ENCODE data around the gene PDP2.
A peak's percentile ranks its signal among the peaks of the same experiment; 100 is the strongest.
"Not testable (repeated sequence)": the region's sequence is repeated elsewhere in the genome, so short reads cannot be mapped to it uniquely, and the experiment has no call there.

The PDP2 gene

GRCh38 chr16:66853261-66854139, 26.8 kb upstream of the PDP2 start:
- no peak for DNase-seq (ENCODE audit: low read depth in 2 of 2)

GRCh38 chr16:66856184-66856730, 24.1 kb upstream of the PDP2 start:
- no peak for DNase-seq (ENCODE audit: low read depth in 2 of 2)

GRCh38 chr16:66856801-66857200, 23.5 kb upstream of the PDP2 start:
- DNase-seq (ENCODE audit: low read depth in 2 of 2), result no peak

GRCh38 chr16:66857437-66857836, 22.9 kb upstream of the PDP2 start:
- no peak for DNase-seq (ENCODE audit: low read depth in 2 of 2)

DNA sequence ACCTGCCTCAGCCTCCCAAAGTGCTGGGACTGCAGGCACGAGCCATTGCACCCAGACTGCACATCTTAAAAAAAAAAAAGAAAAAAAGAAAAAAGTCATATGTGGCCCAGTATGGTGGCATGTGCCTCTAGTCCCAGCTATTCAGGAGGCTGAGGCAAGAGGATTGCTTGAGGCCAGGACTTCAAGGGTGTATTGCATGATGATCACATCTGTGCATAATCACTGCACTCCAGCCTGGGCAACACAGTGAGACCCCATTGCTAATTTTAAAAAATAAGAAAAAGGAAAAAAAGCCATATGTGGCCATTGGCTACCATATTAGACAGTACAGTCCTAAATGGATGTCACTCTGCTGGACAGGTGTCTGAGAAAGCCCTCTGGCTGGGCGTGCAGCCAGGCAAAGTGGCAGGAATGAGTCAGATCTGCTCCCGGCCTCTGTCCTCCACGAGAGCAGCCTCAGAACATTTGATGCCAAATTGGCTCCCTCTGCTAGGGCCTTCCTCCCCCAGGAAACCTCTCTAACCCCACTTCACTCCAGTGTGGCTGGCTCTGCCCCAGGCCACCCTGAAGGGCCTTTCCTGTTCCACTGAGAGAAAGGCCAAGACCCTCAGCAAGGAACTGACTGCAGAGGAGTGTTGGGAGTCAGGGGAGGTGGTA, 21.4 kb upstream of the PDP2 start:
- DNase-seq (ENCODE audit: low read depth in 2 of 2), result no peak

GRCh38 chr16:66859397-66860068, 20.8 kb upstream of the PDP2 start:
- no peak for DNase-seq (ENCODE audit: low read depth in 2 of 2)

GRCh38 chr16:66862023-66862520, 18.2 kb upstream of the PDP2 start:
- no peak for DNase-seq (ENCODE audit: low read depth in 2 of 2)

DNA sequence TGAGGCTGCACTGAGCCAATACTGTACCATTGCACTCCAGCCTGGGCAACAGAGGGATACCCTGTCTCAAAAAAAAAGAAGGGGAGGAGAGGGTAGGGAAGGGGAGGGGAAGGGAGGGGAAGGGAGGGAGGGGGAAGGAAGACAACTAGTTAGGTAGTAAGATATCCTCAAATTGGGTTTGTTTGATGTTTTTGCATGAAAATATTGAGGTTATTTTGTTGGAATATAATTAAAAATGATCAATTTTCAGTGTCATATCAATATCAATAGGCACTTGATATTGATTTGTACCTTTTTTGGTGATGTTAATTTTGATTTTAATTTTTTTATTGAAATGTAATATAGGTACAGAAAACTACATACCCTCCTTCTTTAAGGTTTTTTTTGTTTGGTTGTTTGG, 16.6 kb upstream of the PDP2 start:
- DNase-seq (ENCODE audit: low read depth in 2 of 2), result no peak

GRCh38 chr16:66869424-66869823, 10.9 kb upstream of the PDP2 start:
- no peak for DNase-seq (ENCODE audit: low read depth in 2 of 2)

DNA sequence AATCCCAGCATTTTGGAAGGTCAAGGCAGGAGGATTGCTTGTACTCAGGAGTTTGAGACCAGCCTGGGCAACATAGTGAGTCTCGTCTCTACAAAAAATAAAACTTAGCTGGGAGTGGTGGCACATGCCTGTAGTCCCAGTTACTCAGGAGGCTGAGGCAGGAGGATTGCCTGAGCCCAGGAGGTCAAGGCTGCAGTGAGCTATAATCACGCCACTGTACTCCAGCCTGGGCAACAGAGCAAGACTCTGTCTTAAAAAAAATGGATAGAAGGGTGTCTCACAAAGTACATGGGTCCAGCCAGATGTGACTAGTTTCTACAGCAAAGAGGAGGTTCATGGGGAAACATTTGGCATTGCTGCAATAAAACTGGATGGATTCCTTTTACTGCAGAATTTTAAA, 9.0 kb upstream of the PDP2 start:
- DNase-seq (ENCODE audit: low read depth in 2 of 2), result not testable (repeated sequence)

DNA sequence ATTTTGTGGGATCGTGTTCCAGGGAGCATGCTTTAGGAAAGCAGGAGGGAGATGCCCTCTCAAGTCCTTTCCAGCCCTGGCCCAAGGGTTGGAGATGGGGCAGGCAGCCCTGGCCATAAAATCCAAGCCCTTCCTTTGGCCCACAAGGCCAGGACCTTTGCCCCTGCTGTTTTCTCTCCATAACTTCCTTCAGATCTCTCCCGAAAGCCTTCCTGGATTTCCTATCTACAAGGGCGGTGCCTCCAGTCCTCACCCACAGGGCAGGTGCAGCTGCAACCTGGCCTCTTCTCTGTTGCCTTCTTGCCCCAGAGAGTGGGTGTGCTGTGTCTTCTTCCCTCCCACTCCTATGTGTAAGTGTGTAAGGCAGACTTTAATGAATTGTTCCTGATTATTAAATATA, 8.5 kb upstream of the PDP2 start:
- DNase-seq (ENCODE audit: low read depth in 2 of 2), result no peak

DNA sequence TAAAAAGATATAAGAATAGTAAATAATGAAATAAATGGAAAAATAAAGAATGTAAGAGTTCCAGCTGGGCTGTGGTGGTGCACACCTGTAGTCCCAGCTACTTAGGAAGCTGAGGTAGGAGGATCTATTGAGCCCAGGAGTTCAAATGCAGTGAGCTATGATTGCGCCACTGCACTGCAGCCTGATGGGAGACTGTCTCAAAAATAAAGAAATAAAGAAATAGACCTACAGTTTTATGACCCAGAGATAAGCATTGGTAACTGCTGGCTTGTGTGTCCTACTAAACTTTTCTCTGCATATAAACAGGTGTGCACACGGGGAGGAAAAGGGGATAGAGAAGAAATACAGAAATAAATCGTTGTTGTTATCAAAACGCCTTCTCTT, 7.8 kb upstream of the PDP2 start:
- no peak for DNase-seq (ENCODE audit: low read depth in 2 of 2)

GRCh38 chr16:66872943-66873684, 7.2 kb upstream of the PDP2 start:
- peak; percentile 92 for DNase-seq (ENCODE audit: low read depth in 2 of 2)

GRCh38 chr16:66873685-66874055, 6.6 kb upstream of the PDP2 start:
- no peak for DNase-seq (ENCODE audit: low read depth in 2 of 2)

GRCh38 chr16:66874079-66874775, 6.1 kb upstream of the PDP2 start:
- DNase-seq (ENCODE audit: low read depth in 2 of 2), result no peak

DNA sequence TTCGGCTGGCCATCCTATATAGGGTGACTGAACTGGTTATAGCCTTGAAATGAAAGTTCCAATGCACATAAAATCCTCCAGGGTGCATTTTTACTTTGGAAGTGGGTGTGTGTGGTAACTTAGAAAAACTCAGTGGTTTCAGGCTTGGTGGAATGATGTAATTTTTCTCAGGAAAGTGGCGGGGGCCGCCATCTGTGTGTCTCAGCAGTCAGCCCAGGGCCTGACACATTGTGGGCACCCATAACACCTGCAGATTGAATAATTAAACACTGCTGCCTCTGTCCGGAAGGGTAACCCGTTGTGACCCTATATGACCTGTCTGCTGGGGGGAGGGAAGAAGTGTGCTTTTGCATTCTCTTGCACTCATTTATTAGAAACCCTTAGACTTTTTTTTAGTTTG, 2.2 kb upstream of the PDP2 start:
- DNase-seq (ENCODE audit: low read depth in 2 of 2), result peak; percentile 71 to 73

- DNase-seq (ENCODE audit: low read depth in 2 of 2), result no peak
Measured at GRCh38 chr16:66881014-66881417, 701 bp downstream of the PDP2 start.

- DNase-seq (ENCODE audit: low read depth in 2 of 2), result no peak
Measured at GRCh38 chr16:66881560-66881959, 1.2 kb downstream of the PDP2 start.

DNA sequence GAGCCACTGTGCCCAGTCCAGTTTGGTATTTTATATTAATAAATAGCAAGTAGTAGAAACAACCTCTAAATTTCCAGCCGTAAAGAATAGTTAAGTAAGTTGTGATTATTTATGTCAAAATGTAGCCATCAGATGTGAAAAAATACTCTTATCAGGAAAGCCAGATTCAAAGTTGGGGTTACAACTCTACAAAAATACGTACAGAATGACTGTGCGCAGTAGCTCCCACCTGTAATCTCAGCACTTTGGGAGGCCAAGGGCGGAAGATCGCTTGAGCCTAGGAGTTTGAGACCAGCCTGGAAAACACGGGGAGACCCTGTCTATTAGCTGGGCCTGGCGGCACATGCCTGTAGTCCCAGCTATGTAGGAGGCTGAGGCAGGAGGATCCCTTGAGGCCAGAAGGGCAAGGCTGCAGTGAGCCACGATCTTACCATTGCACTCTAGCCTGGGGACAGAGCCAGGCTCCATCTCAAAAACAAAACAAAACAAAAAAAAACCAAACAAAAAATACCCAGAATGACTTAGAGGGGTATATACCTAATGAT, 1.7 kb downstream of the PDP2 start:
- no peak for DNase-seq (ENCODE audit: low read depth in 2 of 2)

- no peak for DNase-seq (ENCODE audit: low read depth in 2 of 2)
Measured at GRCh38 chr16:66882702-66883101, 2.4 kb downstream of the PDP2 start.

GRCh38 chr16:66885491-66885890, 5.2 kb downstream of the PDP2 start:
- no peak for DNase-seq (ENCODE audit: low read depth in 2 of 2)

All from stimulated activated CD4-positive, alpha-beta T cell treated with anti-CD3 and anti-CD28 coated beads, Interleukin-15, amount 100 ng/mL, for 48 hours (primary cell).